ENCODE results near the gene TSPY8.
"Not testable (repeated sequence)": the region's sequence is repeated elsewhere in the genome, so short reads cannot be mapped to it uniquely, and the experiment has no call there.

TSPY8 gene, protein sequence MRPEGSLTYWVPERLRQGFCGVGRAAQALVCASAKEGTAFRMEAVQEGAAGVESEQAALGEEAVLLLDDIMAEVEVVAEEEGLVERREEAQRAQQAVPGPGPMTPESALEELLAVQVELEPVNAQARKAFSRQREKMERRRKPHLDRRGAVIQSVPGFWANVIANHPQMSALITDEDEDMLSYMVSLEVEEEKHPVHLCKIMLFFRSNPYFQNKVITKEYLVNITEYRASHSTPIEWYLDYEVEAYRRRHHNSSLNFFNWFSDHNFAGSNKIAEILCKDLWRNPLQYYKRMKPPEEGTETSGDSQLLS

DNA sequence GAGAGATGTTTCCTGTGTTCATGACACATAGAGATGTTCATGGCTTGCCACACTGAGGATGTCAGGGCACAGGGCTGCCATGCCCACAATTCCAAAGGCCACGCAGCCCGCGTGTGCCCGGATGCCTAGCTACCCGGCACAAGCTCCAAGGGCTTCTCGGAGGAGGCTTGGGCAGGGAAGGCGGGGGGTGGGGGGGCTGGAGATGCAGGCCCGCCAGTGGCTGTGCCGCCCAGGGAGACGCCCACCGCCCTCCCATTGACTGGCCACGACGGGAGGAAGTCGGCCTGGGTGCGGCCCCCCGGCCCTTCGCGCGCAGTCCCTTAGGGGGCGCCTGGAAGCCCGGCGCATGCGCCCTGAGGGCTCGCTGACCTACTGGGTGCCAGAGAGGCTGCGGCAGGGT lies at the start of gene TSPY8:
Gene TSPY8 (plus strand): TSS at position 301 of the 400 bp plus-strand sequence. CDS start 46 bp downstream, at position 347.
- H3K4me1 Mint-ChIP-seq, H3K36me3 Mint-ChIP-seq, H3K4me3 Mint-ChIP-seq, H3K27ac Mint-ChIP-seq, H3K9me3 Mint-ChIP-seq, H3K27me3 Mint-ChIP-seq: not testable (repeated sequence)

DNA sequence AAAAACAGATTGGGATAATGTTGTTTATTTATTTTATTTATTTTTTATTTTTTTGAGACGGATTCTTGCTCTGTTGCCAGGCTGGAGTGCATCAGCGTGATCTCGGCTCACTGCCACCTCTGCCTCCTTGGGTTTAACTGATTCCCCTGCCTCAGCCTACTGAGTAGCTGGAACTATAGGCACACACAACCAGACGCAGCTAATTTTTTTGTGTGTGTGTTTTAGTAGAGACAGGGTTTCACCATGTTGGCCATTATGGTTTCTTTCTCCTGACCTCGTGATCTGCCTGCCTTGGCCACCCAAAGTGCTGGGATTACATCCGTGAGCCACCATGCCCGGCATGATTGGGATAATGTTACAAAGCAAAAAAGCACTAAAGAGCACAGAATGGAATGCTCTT lies 36.6 kb upstream of the TSPY8 start:
- H3K4me3 Mint-ChIP-seq: no peak overlapping the region
- no peaks in the 10 kb centered on the region for H3K36me3 Mint-ChIP-seq
- no peak overlapping the region for H3K27ac Mint-ChIP-seq
- no peaks in the 10 kb centered on the region for H3K27me3 Mint-ChIP-seq
- no peaks in the 10 kb centered on the region for H3K9me3 Mint-ChIP-seq
- no peaks in the 10 kb centered on the region for H3K4me1 Mint-ChIP-seq

DNA sequence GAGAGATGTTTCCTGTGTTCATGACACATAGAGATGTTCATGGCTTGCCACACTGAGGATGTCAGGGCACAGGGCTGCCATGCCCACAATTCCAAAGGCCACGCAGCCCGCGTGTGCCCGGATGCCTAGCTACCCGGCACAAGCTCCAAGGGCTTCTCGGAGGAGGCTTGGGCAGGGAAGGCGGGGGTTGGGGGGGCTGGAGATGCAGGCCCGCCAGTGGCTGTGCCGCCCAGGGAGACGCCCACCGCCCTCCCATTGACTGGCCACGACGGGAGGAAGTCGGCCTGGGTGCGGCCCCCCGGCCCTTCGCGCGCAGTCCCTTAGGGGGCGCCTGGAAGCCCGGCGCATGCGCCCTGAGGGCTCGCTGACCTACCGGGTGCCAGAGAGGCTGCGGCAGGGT lies 20.4 kb upstream of the TSPY8 start, which contains the start of gene TSPY4:
Gene TSPY4 (plus strand): TSS at position 301 of the 400 bp plus-strand sequence. CDS start 46 bp downstream, at position 347.
- not testable (repeated sequence) for H3K27ac Mint-ChIP-seq, H3K36me3 Mint-ChIP-seq, H3K4me1 Mint-ChIP-seq, H3K27me3 Mint-ChIP-seq, H3K9me3 Mint-ChIP-seq, H3K4me3 Mint-ChIP-seq

DNA sequence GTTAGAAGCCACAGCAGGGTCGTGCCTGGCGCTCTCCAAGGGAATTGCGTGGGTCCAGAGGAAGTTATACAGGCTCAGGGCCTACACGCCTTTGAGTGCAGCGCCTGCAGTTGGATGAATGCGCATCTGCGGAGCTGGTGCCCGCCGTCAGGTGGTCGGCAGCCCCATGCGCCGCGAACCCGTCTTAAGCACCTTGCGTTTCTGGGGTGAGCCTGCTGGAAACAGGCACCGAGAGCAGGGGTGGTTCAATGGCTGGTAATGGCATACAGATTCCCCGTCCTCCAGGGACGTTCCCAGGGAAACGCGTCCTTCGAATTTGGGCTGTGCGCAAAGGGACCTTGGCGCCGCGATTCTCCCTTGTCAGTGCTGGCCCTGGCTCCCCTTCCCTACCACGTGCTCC lies 38.9 kb downstream of the TSPY8 start:
- H3K27ac Mint-ChIP-seq, H3K27me3 Mint-ChIP-seq, H3K4me1 Mint-ChIP-seq, H3K4me3 Mint-ChIP-seq, H3K9me3 Mint-ChIP-seq, H3K36me3 Mint-ChIP-seq: not testable (repeated sequence)

DNA sequence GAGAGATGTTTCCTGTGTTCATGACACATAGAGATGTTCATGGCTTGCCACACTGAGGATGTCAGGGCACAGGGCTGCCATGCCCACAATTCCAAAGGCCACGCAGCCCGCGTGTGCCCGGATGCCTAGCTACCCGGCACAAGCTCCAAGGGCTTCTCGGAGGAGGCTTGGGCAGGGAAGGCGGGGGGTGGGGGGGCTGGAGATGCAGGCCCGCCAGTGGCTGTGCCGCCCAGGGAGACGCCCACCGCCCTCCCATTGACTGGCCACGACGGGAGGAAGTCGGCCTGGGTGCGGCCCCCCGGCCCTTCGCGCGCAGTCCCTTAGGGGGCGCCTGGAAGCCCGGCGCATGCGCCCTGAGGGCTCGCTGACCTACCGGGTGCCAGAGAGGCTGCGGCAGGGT lies 40.5 kb downstream of the TSPY8 start, which contains the start of gene TSPY3:
Gene TSPY3 (plus strand): TSS at position 301 of the 400 bp plus-strand sequence. CDS start 46 bp downstream, at position 347.
- not testable (repeated sequence) for H3K4me1 Mint-ChIP-seq, H3K9me3 Mint-ChIP-seq, H3K36me3 Mint-ChIP-seq, H3K4me3 Mint-ChIP-seq, H3K27me3 Mint-ChIP-seq, H3K27ac Mint-ChIP-seq
